ENCODE measurements around the gene TMEM151B.

Gene TMEM151B

GRCh38 chr6:44286285-44286565 lies 16.0 kb downstream of the TMEM151B start:
- FAIRE-seq, result no peak
- no peak for TF ChIP-seq POLR2A (IDR thresholded peaks at IDR 0.05; ENCODE audit: low read depth, low read length)
- no peak for TF ChIP-seq POU2F2 (IDR thresholded peaks at IDR 0.05; ENCODE audit: low read depth, low read length)
- no peak for TF ChIP-seq SPI1 (IDR thresholded peaks at IDR 0.05; ENCODE audit: low read depth, low read length)
- TF ChIP-seq POLR2AphosphoS5 (IDR thresholded peaks at IDR 0.05; ENCODE audit: low read depth, low read length), result no peak
- no peak for TF ChIP-seq PAX5 (IDR thresholded peaks at IDR 0.05; ENCODE audit: insufficient read depth, low read length, severe bottlenecking)
- no peak for TF ChIP-seq TAF1 (IDR thresholded peaks at IDR 0.05; ENCODE audit: low read depth, low read length)
- DNase-seq (ENCODE audit: insufficient read length, low spot score), result no peak

- DNase-seq (ENCODE audit: insufficient read length, low spot score), result no peak
- TF ChIP-seq TAF1 (IDR thresholded peaks at IDR 0.05; ENCODE audit: low read depth, low read length) (no peak), POLR2A (IDR thresholded peaks at IDR 0.05; ENCODE audit: low read depth, low read length) (no peak), POU2F2 (IDR thresholded peaks at IDR 0.05; ENCODE audit: low read depth, low read length) (no peak), POLR2AphosphoS5 (IDR thresholded peaks at IDR 0.05; ENCODE audit: low read depth, low read length) (no peak), SPI1 (IDR thresholded peaks at IDR 0.05; ENCODE audit: low read depth, low read length) (no peak)
- no peak for FAIRE-seq
Observed at GRCh38 chr6:44286747-44287146, 16.5 kb downstream of the TMEM151B start.

GRCh38 chr6:44289726-44290260 lies 19.5 kb downstream of the TMEM151B start:
- FAIRE-seq (no peak), DNase-seq (ENCODE audit: insufficient read length, low spot score) (no peak)
- no peak for TF ChIP-seq TAF1 (IDR thresholded peaks at IDR 0.05; ENCODE audit: low read depth, low read length)
- TF ChIP-seq SPI1 (IDR thresholded peaks at IDR 0.05; ENCODE audit: low read depth, low read length), result no peak
- TF ChIP-seq POU2F2 (IDR thresholded peaks at IDR 0.05; ENCODE audit: low read depth, low read length), result no peak
- TF ChIP-seq POLR2AphosphoS5 (IDR thresholded peaks at IDR 0.05; ENCODE audit: low read depth, low read length), result no peak
- TF ChIP-seq PAX5 (IDR thresholded peaks at IDR 0.05; ENCODE audit: insufficient read depth, low read length, severe bottlenecking), result no peak
- TF ChIP-seq POLR2A (IDR thresholded peaks at IDR 0.05; ENCODE audit: low read depth, low read length), result no peak

- FAIRE-seq (no peak), DNase-seq (ENCODE audit: insufficient read length, low spot score) (no peak)
- TF ChIP-seq POLR2A (IDR thresholded peaks at IDR 0.05; ENCODE audit: low read depth, low read length), result no peak
- no peak for TF ChIP-seq POLR2AphosphoS5 (IDR thresholded peaks at IDR 0.05; ENCODE audit: low read depth, low read length)
- TF ChIP-seq TAF1 (IDR thresholded peaks at IDR 0.05; ENCODE audit: low read depth, low read length), result no peak
- no peak for TF ChIP-seq SPI1 (IDR thresholded peaks at IDR 0.05; ENCODE audit: low read depth, low read length)
- no peak for TF ChIP-seq POU2F2 (IDR thresholded peaks at IDR 0.05; ENCODE audit: low read depth, low read length)
- no peak for TF ChIP-seq PAX5 (IDR thresholded peaks at IDR 0.05; ENCODE audit: insufficient read depth, low read length, severe bottlenecking)
Observed at GRCh38 chr6:44291841-44292240, 21.6 kb downstream of the TMEM151B start.

GRCh38 chr6:44292661-44293365 lies 22.6 kb downstream of the TMEM151B start:
- FAIRE-seq (no peak), DNase-seq (ENCODE audit: insufficient read length, low spot score) (no peak)
- TF ChIP-seq SPI1 (IDR thresholded peaks at IDR 0.05; ENCODE audit: low read depth, low read length) (no peak), POLR2A (IDR thresholded peaks at IDR 0.05; ENCODE audit: low read depth, low read length) (no peak), POU2F2 (IDR thresholded peaks at IDR 0.05; ENCODE audit: low read depth, low read length) (no peak), PAX5 (IDR thresholded peaks at IDR 0.05; ENCODE audit: insufficient read depth, low read length, severe bottlenecking) (no peak), POLR2AphosphoS5 (IDR thresholded peaks at IDR 0.05; ENCODE audit: low read depth, low read length) (no peak), TAF1 (IDR thresholded peaks at IDR 0.05; ENCODE audit: low read depth, low read length) (no peak)

GRCh38 chr6:44294832-44295791 lies 24.9 kb downstream of the TMEM151B start:
- no peak for TF ChIP-seq POLR2AphosphoS5 (IDR thresholded peaks at IDR 0.05; ENCODE audit: low read depth, low read length)
- no peak for TF ChIP-seq PAX5 (IDR thresholded peaks at IDR 0.05; ENCODE audit: insufficient read depth, low read length, severe bottlenecking)
- no peak for TF ChIP-seq SPI1 (IDR thresholded peaks at IDR 0.05; ENCODE audit: low read depth, low read length)
- TF ChIP-seq POLR2A (IDR thresholded peaks at IDR 0.05; ENCODE audit: low read depth, low read length), result no peak
- TF ChIP-seq POU2F2 (IDR thresholded peaks at IDR 0.05; ENCODE audit: low read depth, low read length), result no peak
- no peak for TF ChIP-seq TAF1 (IDR thresholded peaks at IDR 0.05; ENCODE audit: low read depth, low read length)
- FAIRE-seq, result no peak

GRCh38 chr6:44297063-44298038 lies 27.1 kb downstream of the TMEM151B start:
- TF ChIP-seq POLR2A (IDR thresholded peaks at IDR 0.05; ENCODE audit: low read depth, low read length), result no peak
- TF ChIP-seq POLR2AphosphoS5 (IDR thresholded peaks at IDR 0.05; ENCODE audit: low read depth, low read length), result no peak
- TF ChIP-seq SPI1 (IDR thresholded peaks at IDR 0.05; ENCODE audit: low read depth, low read length), result no peak
- TF ChIP-seq POU2F2 (IDR thresholded peaks at IDR 0.05; ENCODE audit: low read depth, low read length), result no peak
- TF ChIP-seq PAX5 (IDR thresholded peaks at IDR 0.05; ENCODE audit: insufficient read depth, low read length, severe bottlenecking), result no peak
- TF ChIP-seq TAF1 (IDR thresholded peaks at IDR 0.05; ENCODE audit: low read depth, low read length), result no peak
- FAIRE-seq (peak; percentile 87), DNase-seq (ENCODE audit: insufficient read length, low spot score) (peak; percentile 57)

More at GRCh38 chr6:44294832-44295791, 24.9 kb downstream of the TMEM151B start:
- no peak for DNase-seq (ENCODE audit: insufficient read length, low spot score)

- no peak for FAIRE-seq
- no peak for DNase-seq (ENCODE audit: insufficient read length, low spot score)
- TF ChIP-seq PAX5 (IDR thresholded peaks at IDR 0.05; ENCODE audit: insufficient read depth, low read length, severe bottlenecking) (no peak), POU2F2 (IDR thresholded peaks at IDR 0.05; ENCODE audit: low read depth, low read length) (no peak), POLR2A (IDR thresholded peaks at IDR 0.05; ENCODE audit: low read depth, low read length) (no peak), TAF1 (IDR thresholded peaks at IDR 0.05; ENCODE audit: low read depth, low read length) (no peak), SPI1 (IDR thresholded peaks at IDR 0.05; ENCODE audit: low read depth, low read length) (no peak), POLR2AphosphoS5 (IDR thresholded peaks at IDR 0.05; ENCODE audit: low read depth, low read length) (no peak)
Observed at GRCh38 chr6:44298055-44298803, 28.0 kb downstream of the TMEM151B start.
